ENCODE results near the gene C8B.

GRCh38 chr1:56991576-56991975 is 25.8 kb upstream of the C8B start:
- no peak for TF ChIP-seq TAF1 (IDR thresholded peaks at IDR 0.05; ENCODE audit: borderline replicate concordance, insufficient read depth, low read length)
- no peak for TF ChIP-seq SIN3A (IDR thresholded peaks at IDR 0.05; ENCODE audit: borderline replicate concordance, insufficient read depth, low read length)
